OCI-LY7 (cell line): Measurements from ENCODE around the gene CNPY1. TPM values are rescaled to one million over a fixed set of nuclear protein-coding genes. Genes with fewer than 3 reads are reported as not detected.

Experiments used
- BruUV-seq: library from RNA; stranded (reverse); fragments of 400-500 nt; replicated peaks from 2 replicates; lab custom pipeline; 2021; lab: Mats Ljungman, UMichigan
- CTCF ChIA-PET: fragments of 300-600 bp; sonication (Branson Sonifier 250); formaldehyde crosslinking; loops from one replicate; lab custom pipeline; 2022; ENCODE audit warnings: antibody characterized with exemption; ENCODE audit not compliant: unreplicated experiment; lab: Charles Lee
- POLR2A ChIA-PET: fragments of 300-600 bp; sonication (Branson Sonifier 250); formaldehyde crosslinking; loops from one replicate; lab custom pipeline; 2022; ENCODE audit warnings: antibody characterized with exemption; lab: Charles Lee
- DNase-seq: peaks from one replicate; pipeline ENCODE4 v3.0.0-alpha.2; 2015; ENCODE audit warnings: low spot score
- H2AFZ ChIP-seq: fragments of 200-600 bp; sonication (generic), shearing (Covaris generic); 2 replicates; pipeline ENCODE4 v1.6.1; 2014; ENCODE audit warnings: mild to moderate bottlenecking, antibody characterized with exemption, low read length, moderate library complexity
- H3K27ac ChIP-seq: fragments of 200-600 bp; sonication (generic); 2 replicates; pipeline ENCODE4 v1.5.1; 2014; ENCODE audit warnings: mixed run types, low read depth, mild to moderate bottlenecking, moderate library complexity, low read length, inconsistent platforms; ENCODE audit not compliant: poor library complexity, severe bottlenecking
- H3K36me3 ChIP-seq: fragments of 200-600 bp; sonication (generic); 2 replicates; pipeline ENCODE4 v1.6.1; 2014; ENCODE audit warnings: mild to moderate bottlenecking, antibody characterized with exemption, low read length, moderate library complexity, mixed read lengths; ENCODE audit not compliant: insufficient read depth
- H3K4me1 ChIP-seq: fragments of 200-600 bp; sonication (generic); 2 replicates; pipeline ENCODE4 v1.5.1; 2014; ENCODE audit warnings: mild to moderate bottlenecking, low read length; ENCODE audit not compliant: insufficient read depth, poor library complexity, severe bottlenecking
- H3K4me2 ChIP-seq: fragments of 200-600 bp; sonication (generic); 2 replicates; pipeline ENCODE4 v1.6.1; 2014; ENCODE audit warnings: mild to moderate bottlenecking, low read length
- H3K4me3 ChIP-seq: fragments of 200-600 bp; sonication (generic); 2 replicates; pipeline ENCODE4 v1.5.1; 2014; ENCODE audit warnings: mild to moderate bottlenecking, low read depth, low read length; ENCODE audit not compliant: poor library complexity, severe bottlenecking
- H3K79me2 ChIP-seq: fragments of 200-600 bp; sonication (generic); 2 replicates; pipeline ENCODE4 v1.6.1; 2016; ENCODE audit warnings: low read depth, mild to moderate bottlenecking, low read length, moderate library complexity, mixed read lengths; ENCODE audit not compliant: insufficient read depth
- H3K9me2 ChIP-seq: fragments of 200-600 bp; sonication (generic); 2 replicates; pipeline ENCODE4 v1.6.1; 2016; ENCODE audit warnings: mild to moderate bottlenecking, low read length, mixed read lengths; ENCODE audit not compliant: insufficient read depth
- H3K9me3 ChIP-seq: fragments of 200-600 bp; sonication (generic); 2 replicates; pipeline ENCODE4 v1.6.1; 2014; ENCODE audit warnings: mild to moderate bottlenecking, mixed run types, low read length, mixed read lengths
- H4K20me1 ChIP-seq: fragments of 200-600 bp; sonication (generic); 2 replicates; pipeline ENCODE4 v1.6.1; 2014; ENCODE audit warnings: mild to moderate bottlenecking, antibody characterized with exemption, low read length, moderate library complexity, mixed read lengths; ENCODE audit not compliant: insufficient read depth
- CTCF ChIP-seq: fragments of 200-600 bp; sonication (generic); conservative IDR thresholded peaks from 2 replicates; pipeline ENCODE4 v1.5.1; 2014; ENCODE audit warnings: mild to moderate bottlenecking, antibody characterized with exemption, low read length, moderate library complexity, mixed read lengths
- EZH2phosphoT487 ChIP-seq: fragments of 200-600 bp; sonication (generic); IDR thresholded peaks from 2 replicates; pipeline ENCODE4 v1.6.1; 2018; ENCODE audit warnings: low read depth, borderline replicate concordance, mild to moderate bottlenecking, mixed run types, antibody characterized with exemption, low read length, moderate library complexity, mixed read lengths
- intact Hi-C: fragments of 100-400 bp; cut with micrococcal nuclease; formaldehyde crosslinking; loops from one replicate; pipeline ENCODE4 v1.10.0; 2022; ENCODE audit not compliant: unreplicated experiment
- total RNA-seq, 2 experiments: library from RNA; depleted of rRNA in 1 of 2; stranded (reverse); fragments of >200 nt in 1 of 2; shearing (Covaris generic) in 1 of 2; gene quantifications; 2 replicates each; pipeline ENCODE4 v1.2.3, GENCODE V29; 2014 to 2022

CNPY1 gene
- total RNA-seq, 2 experiments from 2014 or later, result not detected

- CTCF ChIA-PET, result no interaction called here
- H3K36me3 ChIP-seq, result no peaks in the 10 kb centered on the region
- POLR2A ChIA-PET, result no interaction called here
Observed at GRCh38 chr7:155523168-155523675, 23.1 kb downstream of the CNPY1 start.

DNA sequence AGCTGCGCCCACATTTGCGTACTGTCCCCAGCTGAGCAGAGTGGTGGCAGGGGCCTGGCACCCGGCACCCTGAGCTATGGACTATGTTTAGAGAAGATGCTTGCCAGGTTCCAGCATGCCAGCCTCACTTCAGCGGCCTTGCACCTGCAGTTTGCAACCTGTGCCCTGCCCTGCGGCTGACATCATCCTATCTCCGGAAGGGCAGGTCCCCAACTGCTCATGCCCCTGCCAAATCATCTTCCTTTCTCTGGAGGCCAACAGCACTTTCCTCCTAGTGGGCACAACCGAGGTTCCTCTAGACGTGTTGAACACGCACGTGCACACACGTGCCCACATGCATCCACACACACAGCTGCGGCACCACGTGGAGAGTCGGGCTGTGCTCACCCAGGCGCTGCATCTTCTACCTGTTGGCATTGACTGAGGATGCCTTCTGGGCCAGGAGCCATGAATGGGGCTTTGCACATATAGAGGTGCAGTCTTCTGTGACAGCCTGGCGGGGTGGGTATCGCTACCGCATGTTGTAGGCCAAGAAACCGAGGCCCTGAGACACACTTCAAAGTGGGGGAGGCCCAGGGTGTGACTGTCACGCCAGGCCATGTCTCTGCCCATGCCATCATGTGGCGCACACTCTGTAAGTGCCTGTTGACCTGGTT is 24.5 kb downstream of the CNPY1 start:
- Histone ChIP-seq H3K4me2 (no peak overlapping the region), H3K9me3 (no peaks in the 10 kb centered on the region), H4K20me1 (no peaks in the 10 kb centered on the region), H2AFZ (no peak overlapping the region), H3K27ac (no peak overlapping the region), H3K4me3 (no peak overlapping the region), H3K4me1 (no peaks in the 10 kb centered on the region), H3K36me3 (no peaks in the 10 kb centered on the region), H3K79me2 (no peaks in the 10 kb centered on the region), H3K9me2 (no peaks in the 10 kb centered on the region)
- intact Hi-C loops, result no loop called here
- no peak for TF ChIP-seq EZH2phosphoT487
- no peak for TF ChIP-seq CTCF
- DNase-seq, result no peak
- ChIA-PET CTCF (no interaction called here), POLR2A (no interaction called here)
- no TSS peak for BruUV-seq

More at GRCh38 chr7:155523168-155523675, 23.1 kb downstream of the CNPY1 start:
- no peak overlapping the region for H3K4me2 ChIP-seq
- H2AFZ ChIP-seq, result no peak overlapping the region
- no peak overlapping the region for H3K27ac ChIP-seq
- H3K9me2 ChIP-seq, result no peaks in the 10 kb centered on the region
- H3K79me2 ChIP-seq, result no peaks in the 10 kb centered on the region
- no peak for DNase-seq
- no peaks in the 10 kb centered on the region for H4K20me1 ChIP-seq
- H3K4me3 ChIP-seq, result no peak overlapping the region
- no TSS peak for BruUV-seq
- TF ChIP-seq CTCF (no peak), EZH2phosphoT487 (no peak)
- intact Hi-C loops, result no loop called here
- no peaks in the 10 kb centered on the region for H3K9me3 ChIP-seq
- no peaks in the 10 kb centered on the region for H3K4me1 ChIP-seq
